ENCODE data around the gene ARHGAP21. TPM values are rescaled to one million over a fixed set of nuclear protein-coding genes. Genes with fewer than 3 reads are reported as not detected.

Gene ARHGAP21
- total and polyA plus RNA-seq, 9 of the 15 experiments (the other 6 are each of a cell fraction or from before 2014, with no cell fraction given) = 13.6 to 145 (median 60.8) TPM

- TF ChIP-seq HNRNPLL (IDR thresholded peaks at IDR 0.05; ENCODE audit: low read depth, low read length, poor library complexity, severe bottlenecking) = no peak
- TF ChIP-seq ZNF609 (CRISPR knock-in tag; IDR thresholded peaks at IDR 0.05; ENCODE audit: borderline replicate concordance) = no peak
- TF ChIP-seq ZFP30 (CRISPR knock-in tag; IDR thresholded peaks at IDR 0.05; ENCODE audit: borderline replicate concordance) = no peak
These were observed 80.6 kb downstream of the ARHGAP21 start (continued) for GRCh38 chr10:24642921-24643678.

- Histone ChIP-seq H4K20me1 (replicated peaks; ENCODE audit: control insufficient read depth, insufficient read depth, low read length) (no peaks in the 10 kb centered on the region), H3K9me1 (ENCODE audit: control insufficient read depth, insufficient read depth, low read length) (no peaks in the 10 kb centered on the region), H3K27me3 (ENCODE audit: control insufficient read depth in 2 of 2, insufficient read depth in 2 of 2, low read length in 2 of 2) (no peaks in the 10 kb centered on the region), H2AFZ (ENCODE audit: low read depth, low read length) (no peak overlapping the region), H3K4me3 (no peak overlapping the region), H3K4me1 (replicated peaks in 1 of 2; ENCODE audit: control insufficient read depth in 2 of 2, insufficient read depth in 2 of 2, low read length in 2 of 2) (peaks cover 0 to 10% of the 10 kb centered on the region in 2 experiments; a peak in 3 of 5 replicates), H3K9ac (ENCODE audit: insufficient read depth in 1 of 2, low read depth in 2 of 2, low read length in 2 of 2) (no peak overlapping the region), H3K4me2 (ENCODE audit: insufficient read depth, low read length) (no peak overlapping the region), H3K79me2 (ENCODE audit: control insufficient read depth, insufficient read depth, low read length) (peaks cover 18% of the 10 kb centered on the region), H3K9me3 (replicated peaks; ENCODE audit: control insufficient read depth, insufficient read depth, low read depth, low read length) (no peaks in the 10 kb centered on the region), H3K36me3 (ENCODE audit: control insufficient read depth, insufficient read depth, low read length) (peaks cover 6% of the 10 kb centered on the region; the same call in 2 of the 3 replicates), H3K27ac (ENCODE audit: extremely low read depth, low read depth, low read length) (no peak overlapping the region)
- DNase-seq (ENCODE audit: extremely low read depth in 1 of 4, low spot score in 3 of 4) = no peak
- 100% methylated on average over 1 of the region's 1 CpG for WGBS (ENCODE audit: insufficient coverage, low coverage, missing lambda C conversion rate)
- ChIA-PET POLR2A (no interaction called here), CTCF (ENCODE audit: low intra/inter-chr PET ratio) (no interaction called here)
- in situ Hi-C loops (cut with MboI) = no loop called here
- ATAC-seq = no peak
- TF ChIP-seq LARP7 (IDR thresholded peaks at IDR 0.05) = no peak
- TF ChIP-seq RBM25 (IDR thresholded peaks at IDR 0.05; ENCODE audit: low read depth, low read length, severe bottlenecking) = peak; percentile 62
- intact Hi-C loops (cut with micrococcal nuclease) = no loop called here
- FAIRE-seq = no peak
- no TSS peak for BruUV-seq (replicated peaks)
These were observed 84.6 kb downstream of the ARHGAP21 start for GRCh38 chr10:24639124-24639523.
